DOHH2 (cell line): Measurements from ENCODE around the gene RRP12.

Experiments
- CTCF ChIP-seq: fragments of 200-600 bp; sonication (generic); IDR thresholded peaks from one replicate; pipeline ENCODE4 v1.5.1; 2014; ENCODE audit warnings: antibody characterized with exemption, mild to moderate bottlenecking, low read depth, low read length; ENCODE audit not compliant: poor library complexity, severe bottlenecking
- EZH2phosphoT487 ChIP-seq: fragments of 200-600 bp; sonication (generic); IDR thresholded peaks from 2 replicates; pipeline ENCODE4 v1.6.1; 2017; ENCODE audit warnings: borderline replicate concordance, mild to moderate bottlenecking, antibody characterized with exemption, low read length, moderate library complexity, mixed read lengths

GRCh38 chr10:97388152-97388551 lies 13.0 kb downstream of the RRP12 start:
- no peak for TF ChIP-seq CTCF
- no peak for TF ChIP-seq EZH2phosphoT487
